NK-92 (cell line): ENCODE results near the gene PFKFB1.

Experiments used
- DNase-seq: peaks from one replicate; lab custom pipeline; 2025; ENCODE audit not compliant: unreplicated experiment; lab: John Stamatoyannopoulos, UW

The PFKFB1 gene

GRCh38 chrX:54994099-54994498 is at the start of gene PFKFB1:
PFKFB1 (minus strand) TSS chrX:54994188; CDS start chrX:54994007, 181 bp downstream.
- DNase-seq = no peak

GRCh38 chrX:55041514-55041913 is 47.5 kb upstream of the PFKFB1 start:
- no peak for DNase-seq

- DNase-seq = no peak
These were observed 45.5 kb upstream of the PFKFB1 start for GRCh38 chrX:55039471-55039870.

- no peak for DNase-seq
These were observed 39.4 kb upstream of the PFKFB1 start for GRCh38 chrX:55033429-55033828.

GRCh38 chrX:55030271-55031205 is 36.5 kb upstream of the PFKFB1 start, which contains the start of gene ALAS2:
ALAS2 (minus strand) TSS chrX:55030977; CDS start chrX:55026000, 4,977 bp downstream.
- DNase-seq = no peak

- no peak for DNase-seq
These were observed 35.3 kb upstream of the PFKFB1 start for GRCh38 chrX:55029291-55029690.

GRCh38 chrX:55028611-55029010 is 34.6 kb upstream of the PFKFB1 start:
- DNase-seq = no peak

- no peak for DNase-seq
These were observed 34.1 kb upstream of the PFKFB1 start for GRCh38 chrX:55028040-55028439.

GRCh38 chrX:55026840-55027239 is 32.9 kb upstream of the PFKFB1 start:
- no peak for DNase-seq

GRCh38 chrX:55026143-55026542 is 32.2 kb upstream of the PFKFB1 start:
- DNase-seq = no peak

GRCh38 chrX:55014897-55015299 is 20.9 kb upstream of the PFKFB1 start:
- no peak for DNase-seq

- no peak for DNase-seq
These were observed 17.3 kb upstream of the PFKFB1 start for GRCh38 chrX:55011294-55011693.

GRCh38 chrX:55008571-55009358 is 14.8 kb upstream of the PFKFB1 start:
- DNase-seq = no peak

- no peak for DNase-seq
These were observed 13.7 kb upstream of the PFKFB1 start for GRCh38 chrX:55007656-55008055.

GRCh38 chrX:55006827-55007621 is 13.0 kb upstream of the PFKFB1 start:
- DNase-seq = no peak

- DNase-seq = no peak
These were observed 11.3 kb upstream of the PFKFB1 start for GRCh38 chrX:55005256-55005655.

GRCh38 chrX:55004231-55004630 is 10.2 kb upstream of the PFKFB1 start:
- no peak for DNase-seq

- peak; percentile 11 for DNase-seq
These were observed 6.0 kb upstream of the PFKFB1 start, which contains the start of gene APEX2 for GRCh38 chrX:54999717-55000598. APEX2 (plus strand) TSS chrX:55000363; CDS start chrX:55000423, 60 bp downstream.

- no peak for DNase-seq
These were observed 1.6 kb upstream of the PFKFB1 start for GRCh38 chrX:54995621-54996020.
